ENCODE results near the gene MYOM3.
A peak's percentile ranks its signal among the peaks of the same experiment; 100 is the strongest.
"Not testable (repeated sequence)": the region's sequence is repeated elsewhere in the genome, so short reads cannot be mapped to it uniquely, and the experiment has no call there.

MYOM3 gene

DNA sequence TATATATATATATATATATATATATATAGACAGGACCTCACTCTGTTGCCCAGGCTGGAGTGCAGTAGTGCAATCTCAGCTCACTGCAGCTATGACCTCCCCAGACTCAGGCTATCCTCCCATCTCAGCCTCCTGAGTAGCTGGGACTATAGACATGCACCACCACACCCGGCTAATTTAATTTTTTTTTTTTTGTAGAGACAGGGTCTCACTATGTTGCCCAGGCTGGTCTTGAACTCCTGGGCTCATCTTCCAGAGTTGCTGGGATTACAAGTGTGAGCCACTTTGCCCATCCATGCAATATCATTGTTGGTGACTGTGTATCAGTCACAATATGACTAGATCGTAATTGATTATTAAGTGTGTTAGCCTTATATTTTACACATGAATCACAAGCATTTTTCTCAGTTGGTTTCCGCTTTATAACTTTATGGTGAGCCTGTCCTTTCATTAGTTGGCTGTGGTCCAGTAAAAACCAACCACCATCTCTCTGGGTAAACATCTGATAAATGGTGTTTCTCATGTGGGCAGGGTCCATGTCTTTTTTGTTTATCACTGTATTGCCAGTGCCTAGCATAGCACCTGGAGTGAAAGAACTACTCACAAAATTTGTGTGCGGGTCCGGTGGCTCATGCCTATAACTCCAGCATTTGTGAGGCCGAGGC is 63.6 kb downstream of the MYOM3 start:
- no peak for DNase-seq (ENCODE audit: extremely low read depth, low read depth)
- TF ChIP-seq, protein P1, sequence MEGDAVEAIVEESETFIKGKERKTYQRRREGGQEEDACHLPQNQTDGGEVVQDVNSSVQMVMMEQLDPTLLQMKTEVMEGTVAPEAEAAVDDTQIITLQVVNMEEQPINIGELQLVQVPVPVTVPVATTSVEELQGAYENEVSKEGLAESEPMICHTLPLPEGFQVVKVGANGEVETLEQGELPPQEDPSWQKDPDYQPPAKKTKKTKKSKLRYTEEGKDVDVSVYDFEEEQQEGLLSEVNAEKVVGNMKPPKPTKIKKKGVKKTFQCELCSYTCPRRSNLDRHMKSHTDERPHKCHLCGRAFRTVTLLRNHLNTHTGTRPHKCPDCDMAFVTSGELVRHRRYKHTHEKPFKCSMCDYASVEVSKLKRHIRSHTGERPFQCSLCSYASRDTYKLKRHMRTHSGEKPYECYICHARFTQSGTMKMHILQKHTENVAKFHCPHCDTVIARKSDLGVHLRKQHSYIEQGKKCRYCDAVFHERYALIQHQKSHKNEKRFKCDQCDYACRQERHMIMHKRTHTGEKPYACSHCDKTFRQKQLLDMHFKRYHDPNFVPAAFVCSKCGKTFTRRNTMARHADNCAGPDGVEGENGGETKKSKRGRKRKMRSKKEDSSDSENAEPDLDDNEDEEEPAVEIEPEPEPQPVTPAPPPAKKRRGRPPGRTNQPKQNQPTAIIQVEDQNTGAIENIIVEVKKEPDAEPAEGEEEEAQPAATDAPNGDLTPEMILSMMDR (IDR thresholded peaks at IDR 0.05; ENCODE audit: low read depth, low read length) = no peak

- DNase-seq (ENCODE audit: extremely low read depth, low read depth) = peak; percentile 18
- TF ChIP-seq, protein P1 (IDR thresholded peaks at IDR 0.05; ENCODE audit: low read depth, low read length) = no peak
These were observed 64.8 kb downstream of the MYOM3 start for GRCh38 chr1:24047110-24047477.

GRCh38 chr1:24045771-24046170 is 66.2 kb downstream of the MYOM3 start:
- TF ChIP-seq, protein P1 (IDR thresholded peaks at IDR 0.05; ENCODE audit: low read depth, low read length) = no peak
- DNase-seq (ENCODE audit: extremely low read depth, low read depth) = peak; percentile 30

DNA sequence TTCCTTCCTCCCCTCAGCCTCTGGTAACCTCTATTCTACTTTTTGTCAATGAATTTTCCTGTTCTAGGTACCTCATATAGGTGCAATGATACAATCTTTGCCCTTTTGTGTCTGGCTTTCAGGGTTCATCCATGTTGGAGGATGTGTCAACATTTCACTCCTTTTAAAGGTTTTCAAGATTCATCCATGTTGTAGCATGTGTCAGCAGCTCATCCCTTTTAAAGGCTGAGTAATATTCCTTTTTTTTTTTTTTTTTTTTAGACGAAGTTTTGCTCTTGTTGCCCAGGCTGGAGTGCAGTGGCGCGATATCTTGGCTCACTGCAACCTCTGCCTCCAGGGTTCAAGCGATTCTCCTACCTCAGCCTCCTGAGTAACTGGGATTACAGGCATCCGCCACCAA is 67.3 kb downstream of the MYOM3 start:
- not testable (repeated sequence) for DNase-seq (ENCODE audit: extremely low read depth, low read depth)

GRCh38 chr1:24043345-24044032 is 68.4 kb downstream of the MYOM3 start:
- no peak for DNase-seq (ENCODE audit: extremely low read depth, low read depth)
- TF ChIP-seq, protein P1 (IDR thresholded peaks at IDR 0.05; ENCODE audit: low read depth, low read length) = no peak

GRCh38 chr1:24042315-24042714 is 69.6 kb downstream of the MYOM3 start:
- no peak for DNase-seq (ENCODE audit: extremely low read depth, low read depth)
- TF ChIP-seq, protein P1 (IDR thresholded peaks at IDR 0.05; ENCODE audit: low read depth, low read length) = no peak

GRCh38 chr1:24036088-24036487 is 75.8 kb downstream of the MYOM3 start:
- TF ChIP-seq, protein P1 (IDR thresholded peaks at IDR 0.05; ENCODE audit: low read depth, low read length) = no peak; the same call in 1 of the 2 replicates
- DNase-seq (ENCODE audit: extremely low read depth, low read depth) = no peak
